ENCODE results near the gene PTEN. TPM values are rescaled to one million over a fixed set of nuclear protein-coding genes. Genes with fewer than 3 reads are reported as not detected.
"Not testable (repeated sequence)": the region's sequence is repeated elsewhere in the genome, so short reads cannot be mapped to it uniquely, and the experiment has no call there.

The PTEN gene
- total RNA-seq, 6 experiments from 2014 or later = 49.3 to 72.7 (median 63.5) TPM

DNA sequence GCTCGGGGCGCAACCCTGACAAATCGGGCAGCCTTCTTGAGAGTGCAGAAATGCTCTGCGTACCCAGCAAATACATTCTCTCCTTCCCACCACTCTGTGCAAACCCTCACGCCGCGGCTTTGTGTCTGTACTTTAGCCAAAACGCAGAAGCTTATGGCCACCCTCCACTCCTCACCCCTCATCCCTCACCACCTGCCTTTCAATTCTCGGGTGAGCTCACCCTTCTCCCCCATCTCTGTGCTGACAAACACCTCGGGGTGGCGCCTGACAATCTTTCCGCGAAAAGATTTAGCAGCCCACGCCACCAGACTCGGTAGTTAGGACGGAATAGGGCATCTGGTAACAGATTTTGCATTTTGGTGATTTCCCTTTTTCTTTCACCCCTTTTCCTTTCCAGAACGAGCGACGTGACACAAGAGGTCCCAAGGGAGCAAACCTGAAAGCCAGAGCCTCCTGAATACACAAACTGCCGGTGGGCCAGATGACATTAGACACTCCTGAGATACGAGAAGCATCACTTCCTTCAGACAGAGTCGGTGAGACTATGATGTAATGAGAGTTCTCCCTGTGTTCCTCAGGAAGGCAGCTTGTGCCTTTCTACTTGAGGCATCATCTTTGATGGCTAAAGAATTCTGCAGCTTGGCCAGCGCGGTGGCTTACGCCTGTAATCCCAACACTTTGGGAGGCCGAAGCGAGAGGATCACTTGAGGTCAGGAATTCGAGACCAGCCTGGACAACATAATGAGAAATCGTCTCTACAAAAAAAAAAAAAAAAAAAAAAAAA lies 44.7 kb upstream of the PTEN start:
- TF ChIP-seq CTCF (IDR thresholded peaks at IDR 0.05) = no peak
- peak overlapping the region; percentile 97 for H3K4me3 Mint-ChIP-seq
- peaks cover 38% of the 10 kb centered on the region for H3K4me1 Mint-ChIP-seq (ENCODE audit: low read depth)
- no peaks in the 10 kb centered on the region for H3K9me3 Mint-ChIP-seq
- peaks cover 8% of the 10 kb centered on the region for H3K36me3 Mint-ChIP-seq (ENCODE audit: low read depth)
- peak overlapping the region; percentile 96 for H3K27ac Mint-ChIP-seq
- no peak for DNase-seq
- no peaks in the 10 kb centered on the region; the same call in 1 of the 2 replicates for H3K27me3 Mint-ChIP-seq (ENCODE audit: insufficient read depth)

DNA sequence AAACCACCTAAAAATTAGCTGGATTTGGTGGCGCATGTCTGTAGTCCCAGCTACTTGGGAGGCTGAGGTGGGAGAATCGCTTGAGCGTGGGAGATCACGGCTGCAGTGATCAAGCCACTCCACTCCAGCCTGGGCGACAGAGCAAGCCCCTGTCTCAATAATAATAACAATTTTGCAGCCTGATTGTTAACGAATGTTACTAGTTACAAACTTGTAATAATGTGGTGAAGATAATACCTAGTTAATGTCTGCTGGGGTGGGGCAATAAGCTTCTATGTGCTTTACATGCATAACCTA lies 44.2 kb upstream of the PTEN start:
- no peak for DNase-seq
- TF ChIP-seq CTCF (IDR thresholded peaks at IDR 0.05) = no peak
- H3K9me3 Mint-ChIP-seq = no peaks in the 10 kb centered on the region
- H3K36me3 Mint-ChIP-seq (ENCODE audit: low read depth) = peaks cover 8% of the 10 kb centered on the region
- H3K27me3 Mint-ChIP-seq (ENCODE audit: insufficient read depth) = no peaks in the 10 kb centered on the region; the same call in 1 of the 2 replicates
- H3K27ac Mint-ChIP-seq = no peak overlapping the region
- H3K4me3 Mint-ChIP-seq = no peak overlapping the region; the same call in 1 of the 2 replicates
- peaks cover 38% of the 10 kb centered on the region for H3K4me1 Mint-ChIP-seq (ENCODE audit: low read depth)

DNA sequence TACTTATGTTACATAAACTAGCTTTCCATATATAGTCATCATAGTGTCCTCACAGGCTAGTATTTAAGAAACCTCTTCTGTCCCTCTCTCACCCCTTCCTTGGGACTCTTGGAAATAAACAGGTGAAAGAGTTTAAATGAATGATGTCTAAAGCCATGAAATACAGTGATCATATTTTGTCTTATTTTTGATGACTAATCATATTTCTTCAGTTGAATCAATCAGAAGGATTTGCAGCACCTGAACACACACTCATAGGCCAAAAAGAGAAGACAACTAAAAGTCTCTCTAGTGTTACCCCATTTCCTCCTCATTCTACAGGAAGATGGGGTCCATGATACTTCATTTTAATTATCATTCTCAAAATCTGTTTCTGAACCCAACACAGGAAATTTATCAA lies 36.8 kb upstream of the PTEN start:
- Mint-ChIP-seq H3K27ac (no peak overlapping the region), H3K36me3 (ENCODE audit: low read depth) (no peaks in the 10 kb centered on the region), H3K4me1 (ENCODE audit: low read depth) (peaks cover 6% of the 10 kb centered on the region; the same call in 1 of the 2 replicates), H3K4me3 (no peak overlapping the region), H3K27me3 (ENCODE audit: insufficient read depth) (no peaks in the 10 kb centered on the region; the same call in 1 of the 2 replicates), H3K9me3 (no peaks in the 10 kb centered on the region)
- DNase-seq = no peak
- no peak for TF ChIP-seq CTCF (IDR thresholded peaks at IDR 0.05)

DNA sequence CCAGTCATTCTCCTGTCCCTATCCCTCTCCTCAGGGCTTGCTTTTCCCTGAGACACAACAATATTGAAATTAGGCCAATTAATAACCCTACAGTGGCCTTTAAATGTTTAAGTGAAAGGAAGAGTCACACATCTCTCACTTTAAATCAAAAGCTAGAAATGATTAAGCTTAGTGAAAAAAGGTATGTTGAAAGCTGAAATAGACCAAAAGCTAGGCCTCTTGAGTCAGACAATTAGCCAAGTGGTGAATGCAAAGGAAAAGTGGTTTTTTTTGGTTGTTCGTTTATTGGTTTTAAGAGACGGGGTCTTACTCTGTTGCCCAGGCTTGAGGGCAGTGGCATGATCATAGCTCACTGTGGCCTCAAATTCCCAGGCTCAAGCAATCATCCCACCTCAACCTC lies 35.7 kb upstream of the PTEN start:
- Mint-ChIP-seq H3K27me3 (ENCODE audit: insufficient read depth) (no peaks in the 10 kb centered on the region; the same call in 1 of the 2 replicates), H3K4me1 (ENCODE audit: low read depth) (peaks cover 6% of the 10 kb centered on the region; the same call in 1 of the 2 replicates), H3K4me3 (no peak overlapping the region), H3K27ac (no peak overlapping the region), H3K36me3 (ENCODE audit: low read depth) (no peaks in the 10 kb centered on the region), H3K9me3 (no peaks in the 10 kb centered on the region)
- no peak for DNase-seq
- TF ChIP-seq CTCF (IDR thresholded peaks at IDR 0.05) = no peak

DNA sequence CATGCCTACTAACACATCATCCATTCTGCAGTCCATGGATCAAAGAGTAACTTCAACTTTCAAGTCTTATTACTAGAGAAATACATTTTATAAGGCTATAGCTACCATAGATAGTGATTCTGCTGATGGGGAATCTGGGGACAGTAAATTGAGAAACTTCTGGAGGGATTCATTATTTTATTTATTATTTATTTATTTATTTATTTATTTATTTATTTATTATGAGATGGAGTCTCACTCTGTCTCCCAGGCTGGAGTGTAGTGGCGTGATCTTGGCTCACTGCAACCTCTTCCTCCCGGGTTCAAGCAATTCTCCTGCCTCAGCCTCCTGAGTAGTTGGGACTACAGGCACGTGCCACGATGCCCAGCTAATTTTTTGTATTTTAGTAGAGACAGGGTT lies 34.4 kb upstream of the PTEN start:
- H3K27ac Mint-ChIP-seq; DNase-seq; H3K4me1 Mint-ChIP-seq (ENCODE audit: low read depth); H3K27me3 Mint-ChIP-seq (ENCODE audit: insufficient read depth); H3K36me3 Mint-ChIP-seq (ENCODE audit: low read depth); H3K9me3 Mint-ChIP-seq; H3K4me3 Mint-ChIP-seq: not testable (repeated sequence)

GRCh38 chr10:87829986-87830729 lies 33.3 kb upstream of the PTEN start:
- H3K36me3 Mint-ChIP-seq (ENCODE audit: low read depth) = no peaks in the 10 kb centered on the region
- H3K9me3 Mint-ChIP-seq = no peaks in the 10 kb centered on the region
- H3K4me3 Mint-ChIP-seq = no peak overlapping the region
- no peak for TF ChIP-seq CTCF (IDR thresholded peaks at IDR 0.05)
- no peak for DNase-seq
- no peak overlapping the region for H3K27ac Mint-ChIP-seq
- H3K4me1 Mint-ChIP-seq (ENCODE audit: low read depth) = peaks cover 6% of the 10 kb centered on the region; the same call in 1 of the 2 replicates
- no peaks in the 10 kb centered on the region; the same call in 1 of the 2 replicates for H3K27me3 Mint-ChIP-seq (ENCODE audit: insufficient read depth)

Data from HFFc6 (cell line).